Upper lobe of left lung (tissue), 6 donors: ENCODE results near the gene LYL1. TPM values are rescaled to one million over a fixed set of nuclear protein-coding genes. Genes with fewer than 3 reads are reported as not detected.

Experiments used
- ATAC-seq, 2 donors: fragments of 200-7000 bp; cut with Tn5 transposase; one replicate each; pipeline ENCODE4 v1.9.1; 2022; ENCODE audit warnings: mild to moderate bottlenecking in 2 of 2, moderate library complexity in 2 of 2; ENCODE audit not compliant: low FRiP score in 2 of 2
- DNase-seq, 2 donors: peaks; one replicate each; pipeline ENCODE4 v3.0.0-alpha.2; 2019 to 2020
- H3K27ac ChIP-seq, 4 donors: fragments of 200-600 bp; sonication (generic); one replicate each; pipeline ENCODE4 v1.5.1; 2016 to 2019
- H3K27me3 ChIP-seq, 4 donors: fragments of 200-600 bp; sonication (generic); one replicate each; pipeline ENCODE4 v1.5.1; 2017 to 2019
- H3K36me3 ChIP-seq, 4 donors: fragments of 200-600 bp; sonication (generic); one replicate each; pipeline ENCODE4 v1.5.1; 2016 to 2019
- H3K4me1 ChIP-seq, 4 donors: fragments of 200-600 bp; sonication (generic); one replicate each; pipeline ENCODE4 v1.5.1; 2018 to 2019
- H3K4me3 ChIP-seq, 4 donors: fragments of 200-600 bp; sonication (generic); one replicate each; pipeline ENCODE4 v1.5.1; 2017 to 2019; ENCODE audit warnings: mild to moderate bottlenecking in 2 of 4, moderate library complexity in 1 of 4
- H3K9me3 ChIP-seq, 4 donors: fragments of 200-600 bp; sonication (generic); one replicate each; pipeline ENCODE4 v1.5.1; 2018 to 2019
- CTCF ChIP-seq, 6 experiments: fragments of 450-650 bp in 4 of 6; fragments of 200-600 bp in 2 of 6; sonication (generic) in 2 of 6; IDR thresholded peaks; one replicate each; pipeline ENCODE4 v1.5.1; 2016 to 2019; ENCODE audit warnings: antibody characterized with exemption in 6 of 6
- EP300 ChIP-seq, 4 donors: sonication (generic); formaldehyde crosslinking; IDR thresholded peaks; one replicate each; pipeline ENCODE4 v1.5.1; 2017; ENCODE audit warnings: antibody characterized with exemption in 4 of 4, control low read depth in 2 of 4
- POLR2A ChIP-seq, 4 donors: fragments of 450-650 bp; IDR thresholded peaks; one replicate each; pipeline ENCODE4 v1.5.1; 2016 to 2017; ENCODE audit warnings: antibody characterized with exemption in 4 of 4, mild to moderate bottlenecking in 2 of 4
- POLR2AphosphoS5 ChIP-seq, 2 donors: sonication (generic); formaldehyde crosslinking; IDR thresholded peaks; one replicate each; pipeline ENCODE4 v1.5.1; 2017; ENCODE audit warnings: antibody characterized with exemption in 2 of 2
- WGBS, 2 donors: methylation state at CpG; one replicate each; pipeline ENCODE4 v1.1.5; 2017 to 2018; 5-methylcytosine and 5-hydroxymethylcytosine counted together
- total RNA-seq, 6 donors: library from RNA; depleted of rRNA in 4 of 6; stranded (reverse); fragments of >200 nt in 4 of 6; gene quantifications; one replicate each; pipeline versions ENCODE4 v1.1.0 to v1.2.1, GENCODE V29; 2016 to 2021
- donor health status: DM: no; HTN: no; CAD: no; lungs with moderate emphysema.
- donor health status: DM: no; HTN: yes; CAD: no; lungs with severe emphysema.

LYL1 gene
- total RNA-seq, 6 donors from 2014 or later, result 22.6 to 55.5 (median 31.4) TPM

GRCh38 chr19:13102416-13102665 is 317 bp downstream of the LYL1 start:
- H3K4me3 ChIP-seq, result peak overlapping the region; percentile 34 to 59 (median 48)
- ATAC-seq (no peak), DNase-seq (no peak)
- WGBS, 2 donors, result 0 to 3% methylated on average over 4 of the region's 7 CpGs
- peak overlapping the region; percentile 92 to 98 (median 95) for H3K27ac ChIP-seq
- peaks cover 0 to 3% (median under 1%) of the 10 kb centered on the region in 4 donors for H3K36me3 ChIP-seq
- peak in 1 of 4 donors; percentile 34 for TF ChIP-seq POLR2A (IDR thresholded peaks at IDR 0.05)
- no peak for TF ChIP-seq POLR2AphosphoS5 (IDR thresholded peaks at IDR 0.05)
- no peaks in the 10 kb centered on the region for H3K27me3 ChIP-seq
- peaks cover 57 to 88% (median 73%) of the 10 kb centered on the region in 4 donors for H3K4me1 ChIP-seq
- H3K9me3 ChIP-seq, result no peaks in the 10 kb centered on the region

GRCh38 chr19:13101590-13102415 is 855 bp downstream of the LYL1 start:
- Histone ChIP-seq H3K27me3 (no peaks in the 10 kb centered on the region), H3K9me3 (no peaks in the 10 kb centered on the region), H3K4me3 (peak overlapping the region; percentile 34 to 59 (median 48)), H3K36me3 (peaks cover 0 to 3% (median 0%) of the 10 kb centered on the region in 4 donors), H3K27ac (peak overlapping the region; percentile 92 to 98 (median 95)), H3K4me1 (peaks cover 58 to 91% (median 75%) of the 10 kb centered on the region in 4 donors)
- ATAC-seq (no peak), DNase-seq (no peak)
- TF ChIP-seq POLR2A (IDR thresholded peaks at IDR 0.05) (no peak), EP300 (IDR thresholded peaks at IDR 0.05) (no peak), POLR2AphosphoS5 (IDR thresholded peaks at IDR 0.05) (no peak), CTCF (IDR thresholded peaks at IDR 0.05) (no peak)
- whole genome bisulfite sequencing, 2 donors, result 28 to 57% methylated on average over 6 to 7 of the region's 7 CpGs

GRCh38 chr19:13100841-13101589 is 1.6 kb downstream of the LYL1 start:
- Histone ChIP-seq H3K4me1 (peaks cover 63 to 97% (median 79%) of the 10 kb centered on the region in 4 donors), H3K27ac (peak overlapping the region; percentile 92 to 98 (median 95)), H3K27me3 (no peaks in the 10 kb centered on the region), H3K36me3 (peaks cover 0 to 3% (median 0%) of the 10 kb centered on the region in 4 donors), H3K4me3 (peak overlapping the region; percentile 34 to 59 (median 48)), H3K9me3 (no peaks in the 10 kb centered on the region)
- WGBS, 2 donors, result 57 to 60% methylated on average over 9 to 14 of the region's 18 CpGs
- peak in 1 of 2 donors; percentile 39 for DNase-seq
- TF ChIP-seq CTCF (IDR thresholded peaks at IDR 0.05) (peak in 4 of 6 experiments; percentile 11 to 36 (median 24)), POLR2A (IDR thresholded peaks at IDR 0.05) (no peak)
- no peak for ATAC-seq

GRCh38 chr19:13100031-13100588 is 2.5 kb downstream of the LYL1 start:
- H3K4me1 ChIP-seq, result peaks cover 72 to 97% (median 83%) of the 10 kb centered on the region in 4 donors
- peak overlapping the region; percentile 92 to 98 (median 95) for H3K27ac ChIP-seq
- no peak for ATAC-seq
- H3K9me3 ChIP-seq, result no peaks in the 10 kb centered on the region
- peak in 1 of 6 experiments; percentile 4 for TF ChIP-seq CTCF (IDR thresholded peaks at IDR 0.05)
- no peak for TF ChIP-seq POLR2A (IDR thresholded peaks at IDR 0.05)
- H3K36me3 ChIP-seq, result peaks cover 0 to 8% (median 3%) of the 10 kb centered on the region in 4 donors
- 51 to 54% methylated on average over 5 to 12 of the region's 12 CpGs for WGBS, 2 donors
- H3K4me3 ChIP-seq, result peak overlapping the region in 3 of 4 donors; percentile 34 to 59 (median 55)
- no peaks in the 10 kb centered on the region for H3K27me3 ChIP-seq
- peak in 1 of 2 donors; percentile 31 for DNase-seq
